Common myeloid progenitor, CD34-positive (primary cell): Measurements from ENCODE around the gene CXorf49.

Experiments used
- CTCF ChIA-PET: fragments of 350-600 bp; sonication (Branson Sonifier 250); formaldehyde crosslinking; loops from one replicate; lab custom pipeline; 2021; ENCODE audit warnings: antibody characterized with exemption; lab: Charles Lee
- POLR2A ChIA-PET: fragments of 350-600 bp; sonication (Branson Sonifier 250); formaldehyde crosslinking; loops from one replicate; lab custom pipeline; 2021; ENCODE audit warnings: antibody characterized with exemption; lab: Charles Lee
- DNase-seq, 3 donors: peaks; one replicate each; pipeline versions ENCODE4 v3.0.0 to v3.0.0-alpha.2; 2013
- H3K27ac ChIP-seq, 2 experiments: 1 replicate in 1 of 2; 2 replicates in 1 of 2; pipeline ENCODE4 v1.7.0; 2013; ENCODE audit warnings: inconsistent platforms in 2 of 2, low read length in 2 of 2, mild to moderate bottlenecking in 2 of 2, low read depth in 1 of 2, moderate library complexity in 1 of 2; ENCODE audit not compliant: severe bottlenecking in 2 of 2, insufficient read depth in 1 of 2, poor library complexity in 1 of 2
- H3K27me3 ChIP-seq, 5 experiments: replicated peaks in 2 of 5; 1 replicate in 3 of 5; 2 replicates in 2 of 5; pipeline versions ENCODE4 v1.6.1 to v1.7.0; 2013; ENCODE audit warnings: low read length in 4 of 5, mild to moderate bottlenecking in 2 of 5, moderate library complexity in 2 of 5, inconsistent platforms in 1 of 5; ENCODE audit not compliant: insufficient read depth in 5 of 5, control insufficient read depth in 4 of 5
- H3K36me3 ChIP-seq, 4 experiments: 1 replicate in 2 of 4; 2 replicates in 2 of 4; pipeline versions ENCODE4 v1.6.1 to v1.7.0; 2013; ENCODE audit warnings: low read length in 3 of 4, control low read depth in 1 of 4, mild to moderate bottlenecking in 1 of 4; ENCODE audit not compliant: control insufficient read depth in 4 of 4, insufficient read depth in 4 of 4
- H3K4me1 ChIP-seq, 4 experiments: 1 replicate in 3 of 4; 2 replicates in 1 of 4; pipeline versions ENCODE4 v1.6.1 to v1.7.1; 2013; ENCODE audit warnings: low read length in 3 of 4, mild to moderate bottlenecking in 3 of 4, control low read depth in 1 of 4, inconsistent platforms in 1 of 4, moderate library complexity in 1 of 4; ENCODE audit not compliant: control insufficient read depth in 4 of 4, insufficient read depth in 4 of 4; ENCODE audit errors: control extremely low read depth in 1 of 4
- H3K4me3 ChIP-seq, 7 experiments: 1 replicate in 4 of 7; 2 replicates in 3 of 7; pipeline versions ENCODE4 v1.5.1 to v1.7.0; 2013; ENCODE audit warnings: mild to moderate bottlenecking in 7 of 7, low read length in 6 of 7, moderate library complexity in 6 of 7, inconsistent platforms in 2 of 7, low read depth in 2 of 7, control low read depth in 1 of 7; ENCODE audit not compliant: insufficient read depth in 4 of 7, control insufficient read depth in 1 of 7; ENCODE audit errors: extremely low read depth in 1 of 7
- H3K9me3 ChIP-seq, 5 experiments: 1 replicate in 4 of 5; 2 replicates in 1 of 5; pipeline versions ENCODE4 v1.6.1 to v1.7.1; 2013; ENCODE audit warnings: low read length in 4 of 5, mild to moderate bottlenecking in 2 of 5, inconsistent platforms in 1 of 5, low read depth in 1 of 5, moderate library complexity in 1 of 5; ENCODE audit not compliant: control insufficient read depth in 4 of 5, insufficient read depth in 2 of 5; ENCODE audit errors: control extremely low read depth in 1 of 5
- WGBS: methylation state at CpG from one replicate; pipeline ENCODE4 v1.1.5; 2013; ENCODE audit not compliant: insufficient coverage; 5-methylcytosine and 5-hydroxymethylcytosine counted together

Gene CXorf49

DNA sequence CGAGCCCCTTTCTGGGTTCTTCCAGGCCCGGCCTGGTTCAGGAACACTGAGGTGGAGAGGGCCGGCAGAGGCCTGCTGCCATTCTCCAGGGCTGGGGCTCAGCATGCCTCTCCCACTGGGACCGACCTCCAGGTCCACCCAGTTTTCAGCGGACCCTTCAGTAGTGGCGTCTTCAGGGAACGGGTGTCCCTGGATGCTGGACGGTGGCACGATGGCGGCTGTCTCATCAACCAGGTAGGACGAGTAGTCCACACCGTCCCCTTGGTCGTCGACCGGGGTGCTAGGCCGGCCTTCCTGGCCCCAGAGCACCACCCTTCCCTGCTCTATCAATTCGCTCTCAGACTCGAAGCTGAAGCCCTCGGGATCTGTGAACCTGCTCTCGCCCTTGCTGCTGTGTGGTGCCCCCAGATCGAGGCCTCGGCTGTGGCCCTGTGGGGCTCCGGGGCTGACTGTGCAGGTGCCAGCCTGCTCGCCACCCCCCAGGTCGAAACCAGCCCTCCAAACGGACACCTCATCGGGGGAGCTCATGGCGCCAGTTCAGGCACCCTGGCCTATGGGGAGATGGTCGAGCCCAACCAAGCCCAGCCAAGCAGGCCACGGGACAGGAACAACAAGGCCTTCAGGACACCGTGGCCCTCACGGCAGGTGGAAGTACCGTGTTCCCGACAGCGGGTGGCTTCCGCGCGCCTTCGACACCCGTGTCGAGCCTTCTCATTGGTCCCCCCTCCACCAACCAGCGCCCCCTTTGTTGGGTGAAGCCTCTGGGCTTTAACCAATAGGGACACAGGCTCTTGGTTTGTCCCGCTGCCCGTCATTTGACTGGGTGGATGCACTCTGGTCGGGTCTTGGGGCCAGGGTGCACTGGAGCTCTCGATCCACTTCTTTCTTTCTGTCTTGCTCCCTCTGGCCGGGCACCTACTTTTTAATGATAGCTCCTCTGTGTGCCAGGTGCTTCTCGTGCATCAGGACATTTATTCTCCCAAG is 51.6 kb downstream of the CXorf49 start:
- no peak for DNase-seq
- ChIA-PET POLR2A (no interaction called here), CTCF (no interaction called here)
- H3K27ac ChIP-seq, result no peak overlapping the region
- 93% methylated on average over 48 of the region's 48 CpGs for WGBS
- H3K36me3 ChIP-seq, result no peaks in the 10 kb centered on the region
- no peak overlapping the region for H3K4me3 ChIP-seq
- H3K27me3 ChIP-seq, result peaks cover 0 to 27% (median 3%) of the 10 kb centered on the region in 5 experiments
- H3K9me3 ChIP-seq, result no peaks in the 10 kb centered on the region
- H3K4me1 ChIP-seq, result peaks cover 0 to 21% (median 15%) of the 10 kb centered on the region in 4 experiments

DNA sequence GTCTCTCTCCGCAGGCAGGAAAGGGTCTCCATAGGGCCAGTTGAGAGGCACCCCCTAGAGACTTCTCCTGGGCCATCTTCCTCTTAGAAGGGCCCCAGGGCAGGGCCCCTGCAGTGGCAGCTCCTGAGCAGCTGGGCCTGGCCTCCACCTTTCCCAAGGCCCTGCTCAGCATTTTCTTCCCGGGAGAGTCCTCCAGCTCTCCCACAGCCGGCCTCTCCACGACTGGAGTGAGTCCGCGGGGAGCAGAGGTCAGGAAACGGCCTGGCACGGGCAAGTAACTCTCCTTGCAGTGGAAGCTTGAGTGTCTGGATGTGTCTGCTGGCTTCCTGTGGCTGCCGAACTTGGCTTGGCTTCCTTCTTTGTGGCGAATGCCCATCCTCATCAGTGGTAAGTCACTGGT is 52.3 kb downstream of the CXorf49 start:
- WGBS, result 65% methylated on average over 6 of the region's 10 CpGs
- ChIA-PET CTCF (no interaction called here), POLR2A (no interaction called here)
- no peak overlapping the region for H3K27ac ChIP-seq
- no peak overlapping the region for H3K4me3 ChIP-seq
- H3K36me3 ChIP-seq, result no peaks in the 10 kb centered on the region
- peaks cover 0 to 33% (median 5%) of the 10 kb centered on the region in 5 experiments for H3K27me3 ChIP-seq
- DNase-seq, result no peak
- peaks cover 0 to 15% (median 11%) of the 10 kb centered on the region in 4 experiments for H3K4me1 ChIP-seq
- no peaks in the 10 kb centered on the region for H3K9me3 ChIP-seq

GRCh38 chrX:71664889-71665491 is 53.1 kb downstream of the CXorf49 start:
- Histone ChIP-seq H3K27ac (no peak overlapping the region), H3K4me1 (peaks cover 0 to 12% (median 8%) of the 10 kb centered on the region in 4 experiments), H3K4me3 (no peak overlapping the region), H3K9me3 (no peaks in the 10 kb centered on the region), H3K36me3 (no peaks in the 10 kb centered on the region), H3K27me3 (peaks cover 0 to 37% (median 5%) of the 10 kb centered on the region in 5 experiments)
- no peak for DNase-seq
- WGBS, result 93% methylated on average over 11 of the region's 16 CpGs
- POLR2A ChIA-PET, result no interaction called here
- CTCF ChIA-PET, result no interaction called here
